DMS153 treated with DMSO at 0.1 percent for 48 hours (cell line): Measurements from ENCODE around the gene NR2C2.
A peak's percentile ranks its signal among the peaks of the same experiment; 100 is the strongest.
"Not testable (repeated sequence)": the region's sequence is repeated elsewhere in the genome, so short reads cannot be mapped to it uniquely, and the experiment has no call there.

Experiments
- DNase-seq: peaks from one replicate; lab custom pipeline; 2025; ENCODE audit not compliant: unreplicated experiment; lab: John Stamatoyannopoulos, UW

The NR2C2 gene

DNA sequence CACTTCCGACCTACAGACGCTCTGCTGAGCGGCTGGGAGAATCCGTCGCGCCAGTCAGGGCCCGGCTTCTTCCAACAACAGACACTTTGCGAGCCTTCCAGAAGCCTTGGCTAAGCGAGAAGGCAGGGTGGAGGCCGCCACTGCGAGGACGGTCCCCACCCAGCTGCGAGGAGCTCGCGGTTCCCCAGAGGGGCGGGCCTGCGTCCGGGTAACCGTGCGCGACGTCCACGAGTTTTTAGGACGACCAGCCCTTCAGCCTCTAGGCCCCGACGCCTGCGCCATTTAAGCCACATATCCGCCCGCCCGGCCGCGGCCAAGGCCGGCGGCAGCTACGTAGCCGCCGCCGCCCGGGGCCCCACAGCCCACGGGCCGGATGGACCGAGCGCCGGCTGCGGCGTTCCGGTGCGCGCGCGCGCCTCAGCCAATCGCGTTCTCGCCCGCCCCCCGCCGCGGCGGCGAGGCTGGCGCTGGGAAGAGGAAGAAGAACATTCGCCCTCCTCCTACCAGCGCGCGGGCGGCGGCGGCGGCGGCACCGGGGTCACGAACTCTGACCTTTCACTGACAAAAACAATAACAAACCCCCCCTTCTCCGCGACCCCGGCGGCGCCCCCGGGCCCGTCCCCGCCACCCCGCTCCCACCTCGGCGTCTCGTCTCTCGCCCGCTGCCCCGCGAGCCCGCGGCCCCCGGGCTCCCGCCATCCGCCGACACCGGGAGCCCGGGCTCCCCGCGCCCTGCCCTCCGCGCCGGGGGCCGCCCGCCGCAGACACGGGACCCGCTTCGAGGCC, at the start of gene NR2C2:
Gene NR2C2, plus strand, starts transcription at position 484 of the 786 bp plus-strand sequence. CDS start 56,332 bp downstream, outside the sequence.
- peak; percentile 2 for DNase-seq

DNA sequence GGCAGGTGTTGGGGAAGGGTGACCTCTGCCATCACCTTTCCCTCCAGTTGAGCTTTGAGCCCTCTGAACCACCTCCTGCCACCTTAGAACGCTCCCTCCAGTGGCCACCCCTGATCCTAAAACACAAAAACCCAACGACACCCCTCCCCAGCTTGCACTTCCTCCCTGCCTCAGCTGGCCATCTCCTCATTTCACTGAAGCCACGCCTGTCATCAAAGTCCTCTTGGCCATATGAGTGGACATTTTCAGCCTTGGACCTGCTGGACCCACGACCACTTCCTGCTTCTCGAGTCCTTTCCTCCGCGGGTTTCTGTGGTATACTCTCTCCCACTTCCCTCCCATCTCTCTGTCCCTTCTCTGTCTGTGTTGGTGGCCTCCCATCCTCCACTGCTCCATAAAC, 48.5 kb upstream of the NR2C2 start:
- DNase-seq, result no peak

- no peak for DNase-seq
These were observed 47.3 kb upstream of the NR2C2 start for GRCh38 chr3:14899993-14900618.

DNA sequence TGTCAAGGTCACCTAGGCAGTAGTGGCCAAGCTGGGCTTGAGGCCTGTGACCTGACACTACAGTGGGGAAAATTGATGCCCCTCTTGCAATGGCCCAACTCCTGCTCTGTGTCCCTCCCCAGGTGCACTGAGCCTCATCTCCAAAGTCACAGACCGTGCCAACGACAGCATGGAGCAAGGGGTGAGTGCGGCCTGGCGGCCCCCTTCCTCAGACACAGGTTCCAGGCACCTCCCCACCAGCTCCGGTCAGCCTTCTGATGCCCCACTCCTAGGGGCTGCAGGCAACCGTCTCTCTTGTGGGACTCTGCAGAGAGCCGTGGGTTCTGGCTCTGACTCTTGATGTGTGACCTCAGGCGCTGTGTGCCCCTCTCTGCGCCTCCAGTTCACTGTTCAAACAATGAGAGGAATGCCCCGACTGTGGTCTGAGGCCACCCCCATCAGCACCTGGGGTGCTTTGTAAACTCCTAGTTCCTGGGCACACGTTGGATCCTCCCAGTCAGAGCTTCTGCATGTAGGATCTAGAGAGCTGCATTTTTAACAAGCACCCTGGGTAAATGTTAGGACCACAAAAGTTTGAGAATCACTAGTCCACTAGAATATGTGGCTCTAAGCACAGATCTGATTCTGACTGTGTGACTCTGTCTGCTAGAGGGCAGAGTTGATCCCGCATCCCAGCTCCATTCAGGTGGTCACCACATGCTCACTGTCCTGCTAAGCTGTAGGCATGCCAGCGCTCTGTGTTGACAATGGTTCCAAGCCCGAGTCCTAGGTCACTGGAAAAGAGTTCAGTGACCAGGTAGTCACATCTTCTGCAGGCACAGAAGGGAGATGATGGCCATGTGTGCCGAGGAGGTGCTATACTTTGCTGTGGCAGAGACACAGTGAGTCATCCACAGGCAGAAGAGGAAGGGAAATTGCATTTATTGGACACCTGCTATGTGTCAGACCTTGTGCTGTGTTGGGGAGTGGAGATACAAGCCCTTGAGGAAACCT, 46.2 kb upstream of the NR2C2 start:
- DNase-seq, result no peak

DNA sequence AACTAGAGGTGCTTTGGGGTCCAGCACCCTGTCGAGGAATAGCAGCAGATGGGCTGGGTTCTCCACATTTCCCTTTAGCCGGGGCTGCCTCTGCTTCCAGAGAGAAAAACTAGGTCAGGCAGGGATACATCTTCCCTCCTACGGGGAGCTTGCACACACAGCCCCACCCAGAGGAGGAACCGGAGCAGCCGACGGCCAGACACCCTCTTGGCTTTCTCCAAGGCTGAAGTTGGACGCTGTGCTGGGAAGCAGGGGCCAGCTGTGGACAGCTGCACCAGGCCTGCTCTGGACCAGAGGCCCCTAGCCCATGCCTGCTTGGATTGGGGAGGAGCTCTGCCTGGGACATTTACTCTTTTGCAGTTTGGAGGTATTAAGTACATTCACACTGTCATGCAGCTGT, 44.7 kb upstream of the NR2C2 start:
- no peak for DNase-seq

GRCh38 chr3:14903501-14903900, 43.9 kb upstream of the NR2C2 start:
- not testable (repeated sequence) for DNase-seq

GRCh38 chr3:14905055-14905657, 42.2 kb upstream of the NR2C2 start:
- no peak for DNase-seq

GRCh38 chr3:14906355-14906971, 40.9 kb upstream of the NR2C2 start:
- no peak for DNase-seq

GRCh38 chr3:14907043-14907966, 40.1 kb upstream of the NR2C2 start:
- no peak for DNase-seq

DNA sequence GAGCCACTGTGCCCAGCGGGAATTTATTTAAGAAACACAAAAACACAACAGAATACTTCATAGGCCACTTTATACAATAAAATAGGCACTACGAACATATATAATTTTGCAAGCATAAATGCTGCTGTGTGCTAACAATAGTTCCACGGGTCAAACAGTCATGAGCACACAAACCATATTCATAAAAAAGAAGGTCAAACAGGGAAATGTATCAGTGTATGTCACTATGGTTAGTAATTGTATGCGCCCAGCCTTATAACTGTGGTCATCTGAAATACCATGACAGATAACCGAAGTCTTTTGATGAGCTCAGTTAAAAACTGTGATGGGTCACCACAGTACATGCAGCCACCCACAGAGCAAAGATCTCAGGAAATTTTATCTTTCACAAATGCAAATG, 38.1 kb upstream of the NR2C2 start:
- DNase-seq, result no peak

DNA sequence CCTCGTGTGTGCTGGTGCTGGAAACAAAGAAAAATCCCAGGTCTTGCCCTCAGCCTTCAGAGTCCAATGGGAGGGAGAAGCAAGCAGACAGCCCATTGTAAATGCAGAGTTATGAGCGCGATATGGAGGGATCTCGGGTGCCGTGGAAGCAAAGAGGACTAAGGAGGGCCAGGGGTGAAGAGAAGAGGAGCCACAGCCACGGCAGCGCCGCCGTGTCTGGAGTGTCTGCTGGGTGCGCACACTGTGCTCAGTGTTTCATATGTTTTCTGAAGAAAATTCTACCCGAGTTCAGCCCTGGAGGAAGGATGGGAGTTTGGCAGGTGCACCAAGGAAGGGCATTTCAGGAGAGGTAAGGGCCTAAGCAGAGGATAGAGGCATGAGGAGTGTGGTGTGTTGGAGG, 35.7 kb upstream of the NR2C2 start:
- DNase-seq, result no peak

GRCh38 chr3:14913071-14913925, 34.1 kb upstream of the NR2C2 start:
- no peak for DNase-seq

GRCh38 chr3:14913926-14914778, 33.2 kb upstream of the NR2C2 start:
- no peak for DNase-seq

GRCh38 chr3:14914779-14915117, 32.6 kb upstream of the NR2C2 start:
- DNase-seq, result no peak

GRCh38 chr3:14915636-14916222, 31.7 kb upstream of the NR2C2 start:
- no peak for DNase-seq

GRCh38 chr3:14918356-14918860, 29.0 kb upstream of the NR2C2 start:
- DNase-seq, result no peak

GRCh38 chr3:14920536-14920935, 26.8 kb upstream of the NR2C2 start:
- no peak for DNase-seq
